LoVo (cell line): Measurements from ENCODE around the gene NDUFC2.
"Not testable (repeated sequence)": the region's sequence is repeated elsewhere in the genome, so short reads cannot be mapped to it uniquely, and the experiment has no call there.

ENCODE experiments used
- DNase-seq: peaks from one replicate; pipeline ENCODE4 v3.0.0-alpha.2; 2016; ENCODE audit warnings: low spot score

NDUFC2 gene

DNA sequence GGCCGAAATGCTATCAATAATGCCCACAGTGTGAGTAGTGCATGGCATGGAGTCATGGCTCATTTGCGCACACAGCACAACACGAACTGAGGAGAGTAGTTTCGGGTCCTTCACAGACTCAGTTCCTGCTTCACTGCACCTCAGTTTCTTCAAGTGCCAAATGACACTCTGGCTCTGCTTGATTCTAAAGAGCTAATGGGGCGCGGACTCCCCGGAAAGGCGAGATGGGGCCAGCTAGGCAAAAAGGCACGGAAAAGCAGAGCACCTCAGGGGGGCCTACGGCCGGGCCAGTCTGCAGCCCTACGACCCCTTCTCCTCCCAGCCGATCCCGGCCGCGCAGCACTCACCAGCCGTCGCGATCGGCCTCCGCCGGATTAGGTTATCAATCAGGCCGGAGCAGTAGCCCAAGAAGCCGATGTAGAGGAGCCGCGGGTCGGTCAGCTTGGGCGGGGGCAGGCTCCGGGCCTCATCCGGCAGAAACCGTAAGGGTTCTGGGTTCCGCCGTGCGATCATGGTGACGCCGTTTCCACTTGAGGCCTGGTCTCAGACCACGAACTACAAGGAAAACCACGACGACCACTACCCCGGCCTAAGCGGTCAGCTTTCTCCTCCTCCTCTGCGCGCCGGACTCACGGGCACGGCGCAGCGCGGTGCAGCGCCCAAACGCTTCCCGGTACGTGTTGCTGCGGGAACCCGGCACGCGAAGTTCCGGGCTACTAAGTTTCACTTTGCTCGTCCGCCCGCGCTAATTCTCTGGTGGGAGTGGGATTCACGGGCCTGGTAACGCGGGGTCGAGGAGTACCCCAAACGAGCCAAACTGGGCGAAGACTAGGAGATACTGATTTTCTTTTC is at the start of gene NDUFC2:
TSS of gene NDUFC2 (minus strand) at position 631 of the 852 bp plus-strand sequence. CDS start at position 513, 118 bp downstream.
- peak; percentile 82 for DNase-seq

GRCh38 chr11:78127403-78127802 is 47.7 kb upstream of the NDUFC2 start:
- DNase-seq, result no peak

GRCh38 chr11:78112582-78113275 is 33.1 kb upstream of the NDUFC2 start:
- DNase-seq, result no peak

DNA sequence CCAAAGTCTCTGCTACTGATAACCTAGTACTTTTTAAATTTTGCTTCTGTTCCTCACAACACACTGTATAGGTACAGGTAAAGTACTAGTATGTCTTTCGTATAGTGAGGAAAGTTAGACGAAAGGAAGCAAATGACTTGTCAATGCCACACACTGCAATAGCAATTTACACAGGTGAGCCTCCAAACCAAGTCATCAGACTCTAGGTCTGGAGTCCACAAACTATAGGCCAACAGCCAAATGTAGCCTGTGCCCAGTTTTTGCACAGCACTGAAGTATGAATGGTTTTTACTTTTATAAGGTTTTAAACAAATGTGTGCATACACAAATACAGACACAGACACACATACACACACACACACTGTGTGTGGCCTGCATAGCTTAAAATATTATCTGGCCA is 31.6 kb upstream of the NDUFC2 start:
- no peak for DNase-seq

- no peak for DNase-seq
Measured at GRCh38 chr11:78110830-78111229, 31.2 kb upstream of the NDUFC2 start.

- DNase-seq, result no peak
Measured at GRCh38 chr11:78110351-78110750, 30.7 kb upstream of the NDUFC2 start.

- no peak for DNase-seq
Measured at GRCh38 chr11:78109081-78110015, 29.7 kb upstream of the NDUFC2 start.

- DNase-seq, result no peak
Measured at GRCh38 chr11:78100676-78101472, 21.2 kb upstream of the NDUFC2 start.

DNA sequence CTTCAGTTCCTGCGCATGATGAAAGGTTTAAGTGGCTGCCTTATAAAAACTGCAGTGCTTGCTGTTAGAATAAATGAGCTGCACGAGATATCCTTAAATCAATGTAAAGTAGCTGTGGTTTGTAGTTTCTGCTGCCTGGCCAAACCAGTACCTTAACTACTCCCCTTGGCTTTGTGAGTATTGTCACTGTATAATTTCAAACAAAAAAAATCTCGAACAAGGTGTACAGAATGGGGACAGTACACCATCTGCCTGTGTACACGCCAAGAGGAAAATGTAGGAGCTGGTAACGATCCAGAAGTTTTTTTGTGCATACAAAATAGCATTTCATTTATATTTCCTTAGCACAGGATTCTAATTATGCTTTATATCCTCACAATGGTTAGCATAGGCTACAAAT is 20.6 kb upstream of the NDUFC2 start:
- no peak for DNase-seq

GRCh38 chr11:78099666-78100065 is 20.0 kb upstream of the NDUFC2 start:
- no peak for DNase-seq

- no peak for DNase-seq
Measured at GRCh38 chr11:78097666-78098385, 18.2 kb upstream of the NDUFC2 start.

GRCh38 chr11:78094250-78094649 is 14.6 kb upstream of the NDUFC2 start:
- DNase-seq, result no peak

GRCh38 chr11:78086521-78087074 is 6.9 kb upstream of the NDUFC2 start:
- DNase-seq, result not testable (repeated sequence)

- no peak for DNase-seq
Measured at GRCh38 chr11:78085972-78086371, 6.3 kb upstream of the NDUFC2 start.

GRCh38 chr11:78084506-78084905 is 4.8 kb upstream of the NDUFC2 start:
- not testable (repeated sequence) for DNase-seq

GRCh38 chr11:78083021-78083420 is 3.4 kb upstream of the NDUFC2 start:
- DNase-seq, result no peak

DNA sequence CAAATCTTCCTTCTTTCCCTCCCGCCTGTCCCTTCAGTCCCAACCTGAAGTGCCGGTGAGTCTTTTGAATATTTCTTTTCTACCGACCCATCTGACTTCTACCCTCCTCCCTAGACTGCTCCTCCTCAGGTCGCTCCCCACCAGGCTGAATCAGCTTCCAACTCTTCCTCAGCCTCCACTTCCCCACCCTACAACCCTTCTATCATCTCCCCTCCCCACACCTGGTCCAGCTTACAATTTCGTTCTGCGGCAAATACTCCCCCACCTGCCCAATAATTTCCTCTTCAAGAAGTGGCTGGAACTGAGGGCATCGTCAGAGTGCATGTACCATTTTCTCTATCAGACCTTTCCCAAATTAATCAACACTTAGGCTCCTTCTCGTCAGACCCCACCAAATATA is 2.5 kb upstream of the NDUFC2 start:
- no peak for DNase-seq

GRCh38 chr11:78081583-78081982 is 1.9 kb upstream of the NDUFC2 start:
- no peak for DNase-seq

DNA sequence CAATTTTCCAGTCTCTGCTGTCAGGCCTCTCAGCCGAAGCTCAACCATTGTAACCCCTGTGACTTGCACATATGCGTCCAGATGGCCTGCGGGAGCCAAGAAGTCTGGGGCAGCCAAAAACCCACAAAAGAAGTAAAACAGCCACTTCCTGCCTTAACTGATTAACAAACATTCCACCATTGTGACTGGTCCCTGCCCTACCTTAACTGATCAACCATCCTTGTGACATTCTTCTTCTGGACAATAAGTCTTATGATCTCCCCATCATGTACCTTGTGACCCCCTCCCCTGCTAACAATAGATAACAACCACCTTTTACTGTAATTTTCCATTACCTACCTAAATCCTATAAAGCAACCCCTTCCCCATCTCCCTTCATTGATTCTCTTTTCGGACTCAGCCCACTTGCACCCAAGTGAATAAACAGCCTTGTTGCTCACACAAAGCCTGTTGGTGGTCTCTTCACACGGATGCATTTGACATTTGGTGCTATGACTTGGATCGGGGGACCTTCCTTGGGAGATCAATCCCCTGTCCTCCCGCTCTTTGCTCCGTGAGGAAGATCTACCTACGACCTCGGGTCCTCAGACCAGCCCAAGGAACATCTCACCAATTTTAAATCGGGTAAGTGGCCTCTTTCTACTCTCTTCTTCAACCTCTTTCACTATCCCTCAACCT is 1.3 kb upstream of the NDUFC2 start:
- no peak for DNase-seq
